Activated CD8-positive, alpha-beta memory T cell treated with anti-CD3 and anti-CD28 coated beads for 24 hours (primary cell): Measurements from ENCODE around the gene SKIC2.
"Not testable (repeated sequence)": the region's sequence is repeated elsewhere in the genome, so short reads cannot be mapped to it uniquely, and the experiment has no call there.

Experiments
- DNase-seq: peaks from one replicate; pipeline ENCODE4 v3.0.0-alpha.2; 2020

SKIC2 gene

DNA sequence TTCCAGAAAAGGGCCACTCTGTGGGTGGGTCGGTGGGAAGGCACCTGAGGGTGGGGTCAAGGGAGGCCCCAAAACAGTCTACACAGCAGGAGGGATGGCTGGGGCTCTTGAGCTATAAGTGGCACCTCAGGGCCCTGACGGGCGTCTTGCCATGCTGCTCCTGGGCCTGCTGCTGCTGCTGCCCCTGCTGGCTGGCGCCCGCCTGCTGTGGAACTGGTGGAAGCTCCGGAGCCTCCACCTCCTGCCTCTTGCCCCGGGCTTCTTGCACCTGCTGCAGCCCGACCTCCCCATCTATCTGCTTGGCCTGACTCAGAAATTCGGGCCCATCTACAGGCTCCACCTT lies 46.5 kb downstream of the SKIC2 start:
- DNase-seq = not testable (repeated sequence)

GRCh38 chr6:32005991-32006529 lies 47.1 kb downstream of the SKIC2 start:
- not testable (repeated sequence) for DNase-seq

GRCh38 chr6:32007086-32007485 lies 48.1 kb downstream of the SKIC2 start:
- DNase-seq = not testable (repeated sequence)

DNA sequence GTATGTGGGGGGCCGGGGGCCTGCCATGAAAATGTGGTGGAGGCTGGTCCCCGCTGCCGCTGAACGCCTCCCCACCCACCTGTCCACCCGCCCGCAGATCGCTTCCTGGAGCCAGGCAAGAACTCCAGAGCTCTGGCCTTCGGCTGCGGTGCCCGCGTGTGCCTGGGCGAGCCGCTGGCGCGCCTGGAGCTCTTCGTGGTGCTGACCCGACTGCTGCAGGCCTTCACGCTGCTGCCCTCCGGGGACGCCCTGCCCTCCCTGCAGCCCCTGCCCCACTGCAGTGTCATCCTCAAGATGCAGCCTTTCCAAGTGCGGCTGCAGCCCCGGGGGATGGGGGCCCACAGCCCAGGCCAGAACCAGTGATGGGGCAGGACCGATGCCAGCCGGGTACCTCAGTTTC lies 49.1 kb downstream of the SKIC2 start:
- DNase-seq = not testable (repeated sequence)

GRCh38 chr6:32008616-32009015 lies 49.6 kb downstream of the SKIC2 start:
- DNase-seq = not testable (repeated sequence)

DNA sequence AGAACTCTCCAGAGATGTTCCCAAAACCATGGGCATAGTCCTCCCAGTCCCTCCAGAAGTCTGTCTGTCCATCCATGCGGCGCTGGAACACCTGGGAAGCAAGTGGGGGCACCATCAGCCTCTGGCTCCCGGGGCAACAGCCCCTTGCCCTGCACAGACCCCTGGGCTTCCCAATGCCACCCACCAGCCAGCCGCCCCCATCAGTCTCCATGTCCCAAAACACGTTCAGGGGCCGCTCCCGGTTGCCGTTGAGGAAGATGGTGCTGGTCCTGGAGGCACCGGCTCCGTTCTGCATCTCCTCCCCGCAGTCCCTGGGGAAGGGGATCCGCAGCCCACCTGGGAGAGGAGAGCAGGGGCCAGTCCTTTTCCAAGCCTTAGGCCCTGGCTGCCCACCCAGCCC lies 50.6 kb downstream of the SKIC2 start:
- DNase-seq = not testable (repeated sequence)

DNA sequence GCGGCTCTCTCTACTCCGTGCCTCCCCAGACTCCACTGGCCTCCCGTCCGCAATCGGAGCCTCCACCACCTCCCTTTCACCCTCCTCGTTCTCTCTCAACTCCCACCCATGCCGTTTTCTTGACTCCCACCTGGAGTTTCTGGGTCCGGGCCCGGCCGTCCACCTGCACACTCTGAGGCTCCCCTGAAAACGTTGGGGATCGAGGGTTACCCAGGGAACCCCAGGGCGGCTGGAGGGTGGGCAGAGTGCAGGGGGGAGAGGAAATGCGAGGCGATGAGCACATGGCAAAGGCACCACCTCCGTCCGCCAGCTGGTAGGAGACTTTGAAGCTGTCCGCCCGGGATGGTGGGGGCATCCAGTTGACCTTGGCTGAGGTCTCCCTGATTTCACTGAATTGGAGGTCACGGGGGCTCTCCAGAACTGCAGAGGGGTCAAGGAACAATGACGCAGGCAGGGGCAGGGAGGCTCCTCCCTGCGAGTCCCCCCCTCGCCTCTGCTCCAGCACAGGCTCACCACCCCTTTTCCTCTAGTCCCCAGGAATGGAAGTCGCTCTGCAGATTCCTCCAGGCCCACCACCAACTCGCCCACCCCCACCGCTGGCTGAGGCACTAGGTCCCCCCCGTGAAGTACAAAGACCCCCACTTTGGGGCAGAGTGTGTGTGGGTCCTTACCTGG lies 52.0 kb downstream of the SKIC2 start:
- not testable (repeated sequence) for DNase-seq

DNA sequence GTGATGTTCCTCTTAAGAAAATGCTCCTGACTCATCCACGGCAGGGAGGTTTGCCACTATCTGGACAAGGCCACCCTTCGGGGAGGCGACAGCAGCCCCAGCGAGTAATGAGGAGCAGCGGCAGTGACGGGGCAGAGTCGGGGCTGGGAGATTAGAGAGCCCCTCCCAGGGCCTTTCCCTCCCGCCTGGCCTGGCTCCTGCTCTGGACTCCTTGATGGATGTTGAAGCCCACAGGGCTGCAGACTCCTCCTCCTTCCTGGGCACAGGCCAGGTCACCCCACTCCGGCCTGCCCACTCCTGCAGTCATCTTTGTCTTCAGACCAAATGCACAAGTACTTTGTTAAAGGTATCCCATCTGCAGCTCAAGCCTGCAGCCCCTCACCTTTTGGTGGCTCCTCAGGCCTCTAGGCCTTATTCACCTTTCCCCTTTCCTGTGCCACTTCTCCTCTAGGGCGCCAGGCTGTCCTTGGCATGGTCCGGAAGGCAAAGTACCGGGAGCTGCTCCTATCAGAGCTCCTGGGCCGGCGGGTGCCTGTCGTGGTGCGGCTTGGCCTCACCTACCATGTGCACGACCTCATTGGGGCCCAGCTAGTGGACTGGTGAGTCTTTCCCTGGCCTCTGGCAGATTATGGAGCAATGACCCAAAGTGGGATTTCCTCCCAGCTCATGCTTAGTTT lies 54.1 kb downstream of the SKIC2 start:
- DNase-seq = not testable (repeated sequence)

- DNase-seq = not testable (repeated sequence)
Measured at GRCh38 chr6:32013738-32014137, 54.8 kb downstream of the SKIC2 start.

DNA sequence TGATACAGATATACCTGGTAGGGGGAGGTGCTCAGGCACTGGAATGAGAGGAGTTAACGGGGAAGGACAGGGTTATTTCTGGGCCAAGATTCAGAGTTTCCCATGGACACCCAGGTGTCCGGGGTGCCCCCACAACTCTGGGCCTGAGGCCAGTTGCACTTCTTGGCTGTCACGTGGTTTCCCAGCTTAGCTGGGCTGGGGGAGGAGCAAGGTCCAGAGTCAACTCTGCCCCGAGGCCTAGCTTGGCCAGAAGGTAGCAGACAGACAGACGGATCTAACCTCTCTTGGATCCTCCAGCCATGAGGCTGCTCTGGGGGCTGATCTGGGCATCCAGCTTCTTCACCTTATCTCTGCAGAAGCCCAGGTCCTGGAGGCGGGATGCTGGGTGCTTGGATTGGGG lies 55.6 kb downstream of the SKIC2 start, which contains the start of gene C4B:
C4B (plus strand) TSS at position 249 of the 400 bp plus-strand sequence; CDS start at position 300, 51 bp downstream.
- not testable (repeated sequence) for DNase-seq
